IMR-90 (cell line): ENCODE results near the gene ZRANB3.

ENCODE experiments used
- CTCF ChIP-seq: conservative IDR thresholded peaks from 2 replicates; pipeline ENCODE4 v1.5.1; 2012; ENCODE audit warnings: mild to moderate bottlenecking, low read depth, low read length, improper control_type of control experiment
- MAZ ChIP-seq: IDR thresholded peaks from 2 replicates; pipeline ENCODE4 v1.6.1; 2012; ENCODE audit warnings: low read depth, mild to moderate bottlenecking, low read length, improper control_type of control experiment, moderate library complexity, borderline replicate concordance

- TF ChIP-seq CTCF (no peak), MAZ (no peak)
Observed at GRCh38 chr2:135386993-135387392, 144.0 kb downstream of the ZRANB3 start.
